Liver (tissue), 9 donors: Measurements from ENCODE around the gene PEX3. TPM values are rescaled to one million over a fixed set of nuclear protein-coding genes. Genes with fewer than 3 reads are reported as not detected.

ENCODE experiments used
- DNase-seq: peaks from one replicate; pipeline ENCODE4 v3.0.0-alpha.2; 2017; ENCODE audit warnings: low spot score
- H3K27ac ChIP-seq, 2 donors: one replicate each; pipeline ENCODE4 v1.7.0; 2013; ENCODE audit warnings: inconsistent platforms in 2 of 2, low read length in 2 of 2, control low read depth in 1 of 2, low read depth in 1 of 2, mild to moderate bottlenecking in 1 of 2
- H3K27me3 ChIP-seq, 4 donors: one replicate each; pipeline versions ENCODE4 v1.6.1 to v1.7.0; 2013; ENCODE audit warnings: low read length in 3 of 4, inconsistent platforms in 1 of 4, mild to moderate bottlenecking in 1 of 4, moderate library complexity in 1 of 4; ENCODE audit not compliant: control insufficient read depth in 4 of 4, insufficient read depth in 4 of 4
- H3K36me3 ChIP-seq, 4 donors: one replicate each; pipeline versions ENCODE4 v1.6.1 to v1.7.0; 2013; ENCODE audit warnings: low read length in 3 of 4, mild to moderate bottlenecking in 3 of 4, low read depth in 1 of 4, moderate library complexity in 1 of 4; ENCODE audit not compliant: control insufficient read depth in 4 of 4, insufficient read depth in 3 of 4
- H3K4me1 ChIP-seq, 4 donors: one replicate each; pipeline versions ENCODE4 v1.6.1 to v1.7.0; 2013; ENCODE audit warnings: low read length in 3 of 4, mild to moderate bottlenecking in 3 of 4, moderate library complexity in 1 of 4; ENCODE audit not compliant: control insufficient read depth in 4 of 4, insufficient read depth in 4 of 4
- H3K4me3 ChIP-seq, 3 donors: one replicate each; pipeline versions ENCODE4 v1.6.1 to v1.7.0; 2013; ENCODE audit warnings: low read length in 3 of 3, control low read depth in 1 of 3, low read depth in 1 of 3, mild to moderate bottlenecking in 1 of 3
- H3K9ac ChIP-seq, 2 donors: one replicate each; pipeline ENCODE4 v1.7.0; 2013; ENCODE audit warnings: low read length in 2 of 2, mild to moderate bottlenecking in 2 of 2, moderate library complexity in 2 of 2, control low read depth in 1 of 2, low read depth in 1 of 2
- H3K9me3 ChIP-seq, 4 donors: one replicate each; pipeline versions ENCODE4 v1.6.1 to v1.7.0; 2013; ENCODE audit warnings: low read length in 3 of 4; ENCODE audit not compliant: control insufficient read depth in 4 of 4
- ATF3 ChIP-seq: IDR thresholded peaks from 2 replicates; pipeline ENCODE4 v1.6.1; 2016; ENCODE audit warnings: antibody characterized with exemption
- EGR1 ChIP-seq, 2 donors: IDR thresholded peaks; 2 replicates each; pipeline ENCODE4 v1.6.1; 2016 to 2018; ENCODE audit warnings: antibody characterized with exemption in 2 of 2, low read depth in 2 of 2
- FOXA1 ChIP-seq: IDR thresholded peaks from 2 replicates; pipeline ENCODE4 v1.6.1; 2016; ENCODE audit warnings: antibody characterized with exemption
- FOXA2 ChIP-seq: IDR thresholded peaks from 2 replicates; pipeline ENCODE4 v1.6.1; 2016; ENCODE audit warnings: antibody characterized with exemption
- GABPA ChIP-seq, 2 donors: IDR thresholded peaks in 1 of 2; conservative IDR thresholded peaks in 1 of 2; 2 replicates each; pipeline ENCODE4 v1.6.1; 2016; ENCODE audit warnings: antibody characterized with exemption in 2 of 2, mild to moderate bottlenecking in 1 of 2, moderate library complexity in 1 of 2
- HNF4A ChIP-seq, 2 donors: conservative IDR thresholded peaks; 2 replicates each; pipeline ENCODE4 v1.6.1; 2016; ENCODE audit warnings: antibody characterized with exemption in 2 of 2, mild to moderate bottlenecking in 2 of 2
- HNF4G ChIP-seq: IDR thresholded peaks from 2 replicates; pipeline ENCODE4 v1.6.1; 2016; ENCODE audit warnings: antibody characterized with exemption
- JUND ChIP-seq, 2 donors: IDR thresholded peaks; 2 replicates each; pipeline ENCODE4 v1.6.1; 2016; ENCODE audit warnings: antibody characterized with exemption in 2 of 2
- MAX ChIP-seq: IDR thresholded peaks from 2 replicates; pipeline ENCODE4 v1.6.1; 2016; ENCODE audit warnings: antibody characterized with exemption
- RAD21 ChIP-seq, 2 donors: IDR thresholded peaks; 2 replicates each; pipeline ENCODE4 v1.6.1; 2016; ENCODE audit warnings: antibody characterized with exemption in 2 of 2, mild to moderate bottlenecking in 2 of 2
- REST ChIP-seq: IDR thresholded peaks from 2 replicates; pipeline ENCODE4 v1.6.1; 2016; ENCODE audit warnings: antibody characterized with exemption, mild to moderate bottlenecking
- RXRA ChIP-seq, 2 donors: IDR thresholded peaks; 2 replicates each; pipeline ENCODE4 v1.6.1; 2017 to 2018; ENCODE audit warnings: antibody characterized with exemption in 2 of 2, mild to moderate bottlenecking in 1 of 2
- SP1 ChIP-seq: IDR thresholded peaks from 2 replicates; pipeline ENCODE4 v1.6.1; 2018; ENCODE audit warnings: antibody characterized with exemption, mild to moderate bottlenecking
- TAF1 ChIP-seq: conservative IDR thresholded peaks from 2 replicates; pipeline ENCODE4 v1.6.1; 2016; ENCODE audit warnings: antibody characterized with exemption, mild to moderate bottlenecking
- YY1 ChIP-seq: IDR thresholded peaks from 2 replicates; pipeline ENCODE4 v1.6.1; 2016; ENCODE audit warnings: antibody characterized with exemption, mild to moderate bottlenecking
- whole genome bisulfite sequencing: extraction: QIAGEN DNeasy Blood & Tissue Kit; methylation state at CpG from one replicate; pipeline ENCODE4 v1.1.7; 2013; 5-methylcytosine and 5-hydroxymethylcytosine counted together
- polyA plus RNA-seq, 2 donors: library from polyadenylated mRNA; stranded (reverse) in 1 of 2; unstranded in 1 of 2; fragments of 200-250 nt in 1 of 2; fragments of >200 nt in 1 of 2; fragmentation: Nextera tagmentation in 1 of 2; extraction: Ambion mirVana in 1 of 2; gene quantifications; one replicate each; pipeline versions ENCODE4 v1.2.1 to v1.2.3, GENCODE V29; 2013 to 2015
- total RNA-seq, 2 donors: library from RNA; depleted of rRNA; stranded (reverse); fragments of >200 nt; gene quantifications; one replicate each; pipeline ENCODE4 v1.2.3, GENCODE V29; 2014
- TF ChIP-seq, protein P1 (sequence below): fragments of 150-350 bp; IDR thresholded peaks from 2 replicates; pipeline ENCODE4 v1.5.1; 2017; ENCODE audit warnings: improper control_type of control experiment, low read depth, low read length; ENCODE audit not compliant: missing input control
- donor health status: healthy.
- donor health status: healthy.
- donor health status: healthy.
- donor health status: healthy.
- donor health status: healthy.

The PEX3 gene
- total and polyA plus RNA-seq, 4 donors = 12.7 to 27.2 (median 15.2) TPM

GRCh38 chr6:143525356-143525755 lies 74.8 kb downstream of the PEX3 start:
- no peak overlapping the region for H3K4me3 ChIP-seq
- H3K9ac ChIP-seq = no peak overlapping the region
- TF ChIP-seq, protein P1, sequence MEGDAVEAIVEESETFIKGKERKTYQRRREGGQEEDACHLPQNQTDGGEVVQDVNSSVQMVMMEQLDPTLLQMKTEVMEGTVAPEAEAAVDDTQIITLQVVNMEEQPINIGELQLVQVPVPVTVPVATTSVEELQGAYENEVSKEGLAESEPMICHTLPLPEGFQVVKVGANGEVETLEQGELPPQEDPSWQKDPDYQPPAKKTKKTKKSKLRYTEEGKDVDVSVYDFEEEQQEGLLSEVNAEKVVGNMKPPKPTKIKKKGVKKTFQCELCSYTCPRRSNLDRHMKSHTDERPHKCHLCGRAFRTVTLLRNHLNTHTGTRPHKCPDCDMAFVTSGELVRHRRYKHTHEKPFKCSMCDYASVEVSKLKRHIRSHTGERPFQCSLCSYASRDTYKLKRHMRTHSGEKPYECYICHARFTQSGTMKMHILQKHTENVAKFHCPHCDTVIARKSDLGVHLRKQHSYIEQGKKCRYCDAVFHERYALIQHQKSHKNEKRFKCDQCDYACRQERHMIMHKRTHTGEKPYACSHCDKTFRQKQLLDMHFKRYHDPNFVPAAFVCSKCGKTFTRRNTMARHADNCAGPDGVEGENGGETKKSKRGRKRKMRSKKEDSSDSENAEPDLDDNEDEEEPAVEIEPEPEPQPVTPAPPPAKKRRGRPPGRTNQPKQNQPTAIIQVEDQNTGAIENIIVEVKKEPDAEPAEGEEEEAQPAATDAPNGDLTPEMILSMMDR = no peak
- no peak for TF ChIP-seq JUND (IDR thresholded peaks at IDR 0.05)
- TF ChIP-seq MAX = no peak
- no peak for TF ChIP-seq RAD21 (IDR thresholded peaks at IDR 0.05)
- TF ChIP-seq FOXA1 = no peak
- TF ChIP-seq SP1 = no peak
- TF ChIP-seq GABPA (IDR thresholded peaks at IDR 0.05 in 1 of 2, conservative IDR thresholded peaks at IDR 0.05 in 1 of 2) = no peak
- TF ChIP-seq EGR1 (IDR thresholded peaks at IDR 0.05; ENCODE audit: low read depth in 2 of 2) = no peak
- no peak for TF ChIP-seq TAF1
- TF ChIP-seq YY1 = no peak
- no peaks in the 10 kb centered on the region for H3K9me3 ChIP-seq
- H3K27ac ChIP-seq = no peak overlapping the region
- H3K4me1 ChIP-seq = no peaks in the 10 kb centered on the region
- 86% methylated on average over 1 of the region's 1 CpG for WGBS
- no peaks in the 10 kb centered on the region for H3K27me3 ChIP-seq
- no peaks in the 10 kb centered on the region for H3K36me3 ChIP-seq
- no peak for DNase-seq

- 89% methylated on average over 1 of the region's 1 CpG for WGBS
- H3K27ac ChIP-seq = no peak overlapping the region
- TF ChIP-seq MAX (no peak), HNF4G (no peak), FOXA1 (no peak)
- TF ChIP-seq, protein P1 = no peak
Observed at GRCh38 chr6:143527677-143528076, 77.1 kb downstream of the PEX3 start.

DNA sequence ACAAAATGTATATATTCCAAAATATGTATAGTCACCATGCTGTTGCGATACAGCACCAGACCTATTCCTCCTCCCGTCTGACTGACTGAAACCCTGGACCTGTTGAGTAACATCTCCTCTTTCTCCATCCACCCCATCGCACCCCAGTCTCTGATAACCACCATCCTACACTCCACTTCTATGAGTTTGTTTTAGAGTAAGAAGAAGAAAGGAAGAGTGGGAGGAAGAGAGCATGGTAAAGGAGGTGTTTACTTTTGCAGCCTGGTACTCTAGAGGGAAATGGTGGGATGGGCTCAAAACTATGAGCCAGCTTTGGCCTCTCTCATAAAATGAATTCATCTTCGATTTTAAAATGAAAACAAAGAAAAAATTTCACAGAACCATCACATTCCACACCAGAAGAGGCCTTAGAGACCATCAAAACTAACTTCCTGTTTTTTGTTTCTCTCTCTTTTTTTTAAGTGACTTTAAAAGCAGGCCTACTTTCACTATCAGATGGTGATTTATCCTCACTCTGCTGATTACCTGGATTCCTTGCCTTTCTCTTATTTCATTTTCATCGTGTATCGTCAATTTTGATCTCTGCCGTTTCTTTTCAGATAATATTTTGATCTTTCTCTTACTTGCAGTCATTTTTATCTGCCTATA lies 77.7 kb downstream of the PEX3 start:
- Histone ChIP-seq H3K9ac (no peak overlapping the region), H3K27ac (no peak overlapping the region)
- TF ChIP-seq REST = no peak
- TF ChIP-seq RAD21 (IDR thresholded peaks at IDR 0.05) = no peak
- TF ChIP-seq EGR1 (IDR thresholded peaks at IDR 0.05; ENCODE audit: low read depth in 2 of 2) = no peak
- no peak for TF ChIP-seq SP1
- TF ChIP-seq RXRA (IDR thresholded peaks at IDR 0.05) = no peak
- no peak for TF ChIP-seq TAF1
- TF ChIP-seq MAX = no peak
- no peak for TF ChIP-seq YY1
- TF ChIP-seq HNF4A (conservative IDR thresholded peaks at IDR 0.05) = no peak
- TF ChIP-seq FOXA1 = no peak
- no peak for TF ChIP-seq ATF3
- no peak for TF ChIP-seq GABPA (IDR thresholded peaks at IDR 0.05 in 1 of 2, conservative IDR thresholded peaks at IDR 0.05 in 1 of 2)
- no peak for TF ChIP-seq HNF4G
- TF ChIP-seq JUND (IDR thresholded peaks at IDR 0.05) = no peak
- TF ChIP-seq FOXA2 = no peak

More at GRCh38 chr6:143527677-143528076, 77.1 kb downstream of the PEX3 start:
- H3K9me3 ChIP-seq = no peaks in the 10 kb centered on the region
- H3K4me3 ChIP-seq = no peak overlapping the region
- no peak for DNase-seq
- no peak overlapping the region for H3K9ac ChIP-seq
- no peaks in the 10 kb centered on the region for H3K36me3 ChIP-seq
- H3K4me1 ChIP-seq = no peaks in the 10 kb centered on the region
- no peaks in the 10 kb centered on the region for H3K27me3 ChIP-seq

More for the DNA sequence above, 77.7 kb downstream of the PEX3 start:
- no peaks in the 10 kb centered on the region for H3K4me1 ChIP-seq
- 81% methylated on average over 7 of the region's 7 CpGs for WGBS
- no peak for DNase-seq
- H3K27me3 ChIP-seq = no peaks in the 10 kb centered on the region
- H3K4me3 ChIP-seq = no peak overlapping the region
- no peaks in the 10 kb centered on the region for H3K9me3 ChIP-seq
- no peaks in the 10 kb centered on the region for H3K36me3 ChIP-seq
